ENCODE data around the gene PFKL. TPM values are rescaled to one million over a fixed set of nuclear protein-coding genes. Genes with fewer than 3 reads are reported as not detected.

PFKL gene
- total and polyA plus RNA-seq, 2 experiments from 2014 or later = 199 to 239 TPM

GRCh38 chr21:44345495-44345894, 45.6 kb downstream of the PFKL start:
- Histone ChIP-seq H3K4me3 (no peak overlapping the region), H3K27me3 (replicated peaks; ENCODE audit: insufficient read depth) (peaks cover 17% of the 10 kb centered on the region), H3K9me3 (ENCODE audit: low read depth) (no peaks in the 10 kb centered on the region), H3K36me3 (ENCODE audit: low read depth) (no peaks in the 10 kb centered on the region), H3K27ac (no peak overlapping the region), H3K9me2 (ENCODE audit: insufficient read depth) (no peaks in the 10 kb centered on the region), H4K20me1 (ENCODE audit: insufficient read depth) (no peaks in the 10 kb centered on the region), H3K4me2 (ENCODE audit: unreplicated experiment) (no peak overlapping the region), H3K4me1 (ENCODE audit: insufficient read depth) (no peaks in the 10 kb centered on the region), H3K79me2 (ENCODE audit: insufficient read depth) (no peaks in the 10 kb centered on the region), H2AFZ (no peak overlapping the region), H3F3A (ENCODE audit: insufficient read depth) (no peaks in the 10 kb centered on the region), H3K9ac (no peak overlapping the region)
- 39 to 40% methylated on average over 11 of the region's 11 CpGs for WGBS, 2 experiments (ENCODE audit: low coverage in 1 of 2, low lambda C conversion rate in 2 of 2, missing lambda C conversion rate in 2 of 2)
- in situ Hi-C loops (cut with MboI) = no loop called here
- DNase-seq = no peak
- TF ChIP-seq EZH2phosphoT487 (IDR thresholded peaks at IDR 0.05; ENCODE audit: insufficient read depth, low read depth) = no peak
- TF ChIP-seq EZH2 (IDR thresholded peaks at IDR 0.05; ENCODE audit: insufficient read depth, poor library complexity, severe bottlenecking) = no peak

DNA sequence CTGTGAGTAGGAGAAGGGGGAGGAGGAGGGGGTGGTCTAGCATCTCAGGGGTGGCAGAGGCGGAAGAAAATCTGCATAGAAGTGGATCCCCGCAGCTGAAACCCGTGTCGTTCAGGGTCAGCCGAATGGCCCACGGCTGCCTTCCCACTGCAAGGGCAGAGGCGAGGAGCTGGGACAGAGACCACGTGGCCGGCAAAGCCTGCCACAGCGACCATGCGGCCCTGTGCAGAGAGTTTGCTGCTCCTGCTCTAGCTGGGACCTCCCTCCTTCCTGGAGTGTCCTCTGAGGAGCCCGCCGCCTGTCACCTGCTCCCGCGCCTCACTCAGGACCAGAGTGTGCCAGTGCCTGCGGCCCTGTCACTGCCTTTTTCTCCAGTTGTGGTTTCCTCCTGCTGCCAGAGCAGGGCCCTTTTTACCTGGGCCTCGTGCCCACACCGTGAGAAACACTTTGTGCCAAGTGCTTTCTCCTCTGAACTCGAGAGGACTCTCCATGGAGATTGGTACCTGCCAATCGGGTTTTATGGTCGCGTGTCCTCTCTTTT, 48.1 kb downstream of the PFKL start:
- Histone ChIP-seq H3K79me2 (ENCODE audit: insufficient read depth) (no peaks in the 10 kb centered on the region), H3K4me2 (ENCODE audit: unreplicated experiment) (no peak overlapping the region), H3K27ac (no peak overlapping the region), H3K9me2 (ENCODE audit: insufficient read depth) (no peaks in the 10 kb centered on the region), H3K27me3 (replicated peaks; ENCODE audit: insufficient read depth) (peaks cover 34% of the 10 kb centered on the region), H3K9me3 (ENCODE audit: low read depth) (no peaks in the 10 kb centered on the region), H3K4me1 (ENCODE audit: insufficient read depth) (no peaks in the 10 kb centered on the region), H3K9ac (no peak overlapping the region), H3K4me3 (no peak overlapping the region), H4K20me1 (ENCODE audit: insufficient read depth) (no peaks in the 10 kb centered on the region), H2AFZ (no peak overlapping the region), H3F3A (ENCODE audit: insufficient read depth) (no peaks in the 10 kb centered on the region), H3K36me3 (ENCODE audit: low read depth) (no peaks in the 10 kb centered on the region)
- WGBS, 2 experiments (ENCODE audit: low coverage in 1 of 2, low lambda C conversion rate in 2 of 2, missing lambda C conversion rate in 2 of 2) = 37 to 44% methylated on average over 20 to 22 of the region's 22 CpGs
- no peak for DNase-seq
- in situ Hi-C loops (cut with MboI) = no loop called here
- TF ChIP-seq EZH2phosphoT487 (IDR thresholded peaks at IDR 0.05; ENCODE audit: insufficient read depth, low read depth) (no peak), EZH2 (IDR thresholded peaks at IDR 0.05; ENCODE audit: insufficient read depth, poor library complexity, severe bottlenecking) (no peak)

DNA sequence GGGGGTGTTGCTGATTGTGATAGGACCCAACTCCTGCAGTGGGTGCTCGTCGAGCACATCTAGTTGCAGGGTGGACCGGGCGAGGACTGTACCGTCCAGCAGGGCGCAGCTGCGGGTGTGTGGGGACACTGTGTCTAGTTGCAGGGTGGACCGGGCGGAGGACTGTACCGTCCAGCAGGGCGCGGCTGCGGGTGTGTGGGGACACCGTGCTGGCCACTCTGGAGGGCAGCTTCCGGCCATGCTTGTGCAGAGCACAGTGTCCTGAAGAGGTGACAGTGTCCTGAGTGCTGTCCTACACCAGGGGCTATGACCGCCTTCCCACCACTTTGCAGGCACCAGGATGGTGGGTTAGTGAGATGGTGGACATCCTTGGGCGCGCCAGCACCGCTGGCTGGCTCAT, 49.0 kb downstream of the PFKL start:
- Histone ChIP-seq H3K9me3 (ENCODE audit: low read depth) (no peaks in the 10 kb centered on the region), H3K27me3 (replicated peaks; ENCODE audit: insufficient read depth) (peaks cover 42% of the 10 kb centered on the region), H3F3A (ENCODE audit: insufficient read depth) (no peaks in the 10 kb centered on the region), H3K36me3 (ENCODE audit: low read depth) (no peaks in the 10 kb centered on the region), H4K20me1 (ENCODE audit: insufficient read depth) (no peaks in the 10 kb centered on the region), H3K4me3 (no peak overlapping the region), H3K27ac (no peak overlapping the region), H3K79me2 (ENCODE audit: insufficient read depth) (no peaks in the 10 kb centered on the region), H3K9ac (no peak overlapping the region), H3K4me2 (ENCODE audit: unreplicated experiment) (no peak overlapping the region), H2AFZ (no peak overlapping the region), H3K4me1 (ENCODE audit: insufficient read depth) (no peaks in the 10 kb centered on the region), H3K9me2 (ENCODE audit: insufficient read depth) (no peaks in the 10 kb centered on the region)
- TF ChIP-seq EZH2 (IDR thresholded peaks at IDR 0.05; ENCODE audit: insufficient read depth, poor library complexity, severe bottlenecking) = no peak
- no peak for TF ChIP-seq EZH2phosphoT487 (IDR thresholded peaks at IDR 0.05; ENCODE audit: insufficient read depth, low read depth)
- WGBS, 2 experiments (ENCODE audit: low coverage in 1 of 2, low lambda C conversion rate in 2 of 2, missing lambda C conversion rate in 2 of 2) = 78 to 79% methylated on average over 19 of the region's 19 CpGs
- in situ Hi-C loops (cut with MboI) = no loop called here
- DNase-seq = no peak

DNA sequence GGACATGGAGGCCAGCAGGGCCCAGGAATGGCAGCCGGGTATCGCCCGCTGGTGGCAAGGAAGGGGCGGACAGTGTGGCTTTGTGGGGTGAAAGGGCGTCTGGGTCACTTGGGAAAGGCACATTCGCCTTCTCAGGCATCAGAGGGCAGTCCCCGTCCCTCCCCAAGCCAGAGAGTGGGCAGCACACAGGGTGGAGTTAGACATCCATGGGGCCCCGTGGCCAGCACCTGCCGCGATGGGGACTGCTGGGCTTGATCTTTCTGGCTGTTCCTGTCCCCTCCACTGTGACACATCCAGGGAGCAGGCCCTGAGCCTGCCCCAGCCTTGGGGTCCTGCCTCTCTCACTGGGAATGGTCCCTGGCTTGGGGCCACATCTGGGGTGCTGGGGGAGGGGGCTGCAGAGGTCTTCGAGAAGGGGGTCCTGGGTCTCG, 49.6 kb downstream of the PFKL start:
- Histone ChIP-seq H3K9me2 (ENCODE audit: insufficient read depth) (no peaks in the 10 kb centered on the region), H3K27me3 (replicated peaks; ENCODE audit: insufficient read depth) (peaks cover 42% of the 10 kb centered on the region), H3K36me3 (ENCODE audit: low read depth) (no peaks in the 10 kb centered on the region), H3K79me2 (ENCODE audit: insufficient read depth) (no peaks in the 10 kb centered on the region), H3K4me2 (ENCODE audit: unreplicated experiment) (no peak overlapping the region), H2AFZ (no peak overlapping the region), H3K4me1 (ENCODE audit: insufficient read depth) (no peaks in the 10 kb centered on the region), H4K20me1 (ENCODE audit: insufficient read depth) (no peaks in the 10 kb centered on the region), H3K27ac (no peak overlapping the region), H3K9me3 (ENCODE audit: low read depth) (no peaks in the 10 kb centered on the region), H3F3A (ENCODE audit: insufficient read depth) (no peaks in the 10 kb centered on the region), H3K9ac (no peak overlapping the region), H3K4me3 (no peak overlapping the region)
- 51 to 64% methylated on average over 10 to 12 of the region's 12 CpGs for WGBS, 2 experiments (ENCODE audit: low coverage in 1 of 2, low lambda C conversion rate in 2 of 2, missing lambda C conversion rate in 2 of 2)
- DNase-seq = no peak
- in situ Hi-C loops (cut with MboI) = no loop called here
- no peak for TF ChIP-seq EZH2 (IDR thresholded peaks at IDR 0.05; ENCODE audit: insufficient read depth, poor library complexity, severe bottlenecking)
- TF ChIP-seq EZH2phosphoT487 (IDR thresholded peaks at IDR 0.05; ENCODE audit: insufficient read depth, low read depth) = no peak
